ENCODE results near the gene NUDT1.

Gene NUDT1

DNA sequence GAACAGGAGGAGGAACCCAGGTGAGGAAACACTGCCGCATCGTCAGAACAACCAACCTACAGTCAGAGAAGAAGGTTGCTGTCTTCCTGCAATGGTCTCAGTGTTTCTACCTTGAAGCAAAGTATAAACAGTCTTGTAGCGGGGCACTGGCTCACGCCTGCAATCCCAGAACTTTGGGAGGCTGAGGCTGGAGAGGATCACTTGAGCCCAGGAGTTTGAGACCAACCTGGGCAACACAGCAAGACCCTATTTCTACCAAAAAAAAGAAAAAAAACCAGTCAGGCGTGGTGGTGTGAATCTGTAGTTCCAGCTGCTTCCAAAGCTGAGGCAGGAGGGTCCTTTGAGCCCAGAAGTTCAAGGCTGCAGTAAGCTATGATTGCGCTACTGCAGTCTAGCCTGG lies 48.9 kb downstream of the NUDT1 start:
- no peaks in the 10 kb centered on the region for H4K20me1 ChIP-seq (ENCODE audit: insufficient read depth, low read length)
- no peaks in the 10 kb centered on the region for H3K4me1 ChIP-seq (ENCODE audit: insufficient read depth, low read length, severe bottlenecking)
- no peak overlapping the region for H3K4me2 ChIP-seq (ENCODE audit: low read length)
- no peaks in the 10 kb centered on the region for H3F3A ChIP-seq (ENCODE audit: insufficient read depth, low read length)
- H3K36me3 ChIP-seq (ENCODE audit: insufficient read depth, low read length), result no peaks in the 10 kb centered on the region; the same call in 1 of the 2 replicates
- H3K9me2 ChIP-seq (ENCODE audit: low read depth, low read length), result no peaks in the 10 kb centered on the region
- no peaks in the 10 kb centered on the region for H3K9me3 ChIP-seq (ENCODE audit: low read length)
- H3K27me3 ChIP-seq (ENCODE audit: insufficient read depth, low read length), result no peaks in the 10 kb centered on the region; the same call in 1 of the 2 replicates
- TF ChIP-seq CTCF (IDR thresholded peaks at IDR 0.05; ENCODE audit: low read length) (no peak), EZH2 (IDR thresholded peaks at IDR 0.05; ENCODE audit: borderline replicate concordance, low read length) (no peak)
- H3K9ac ChIP-seq (ENCODE audit: low read length), result no peak overlapping the region
- H3K79me2 ChIP-seq (ENCODE audit: insufficient read depth, low read length), result no peaks in the 10 kb centered on the region
- no peak overlapping the region for H3K27ac ChIP-seq (ENCODE audit: low read depth, low read length, poor library complexity, severe bottlenecking)
- H3K4me3 ChIP-seq (ENCODE audit: low read depth, low read length, poor library complexity, severe bottlenecking), result no peak overlapping the region
- H2AFZ ChIP-seq (ENCODE audit: low read length), result no peak overlapping the region

- Histone ChIP-seq H4K20me1 (ENCODE audit: insufficient read depth, low read length) (no peaks in the 10 kb centered on the region), H3K4me1 (ENCODE audit: insufficient read depth, low read length, severe bottlenecking) (peaks cover 12% of the 10 kb centered on the region), H3K4me2 (ENCODE audit: low read length) (no peak overlapping the region), H3K27ac (ENCODE audit: low read depth, low read length, poor library complexity, severe bottlenecking) (no peak overlapping the region), H3K4me3 (ENCODE audit: low read depth, low read length, poor library complexity, severe bottlenecking) (no peak overlapping the region), H2AFZ (ENCODE audit: low read length) (no peak overlapping the region), H3K9ac (ENCODE audit: low read length) (no peak overlapping the region), H3K27me3 (ENCODE audit: insufficient read depth, low read length) (no peaks in the 10 kb centered on the region; the same call in 1 of the 2 replicates), H3K9me2 (ENCODE audit: low read depth, low read length) (no peaks in the 10 kb centered on the region), H3F3A (ENCODE audit: insufficient read depth, low read length) (no peaks in the 10 kb centered on the region), H3K36me3 (ENCODE audit: insufficient read depth, low read length) (no peaks in the 10 kb centered on the region), H3K79me2 (ENCODE audit: insufficient read depth, low read length) (no peaks in the 10 kb centered on the region), H3K9me3 (ENCODE audit: low read length) (no peaks in the 10 kb centered on the region)
- TF ChIP-seq CTCF (IDR thresholded peaks at IDR 0.05; ENCODE audit: low read length) (no peak), EZH2 (IDR thresholded peaks at IDR 0.05; ENCODE audit: borderline replicate concordance, low read length) (no peak)
Measured at GRCh38 chr7:2295936-2296620, 54.1 kb downstream of the NUDT1 start.

- Histone ChIP-seq H4K20me1 (ENCODE audit: insufficient read depth, low read length) (no peaks in the 10 kb centered on the region), H2AFZ (ENCODE audit: low read length) (no peak overlapping the region), H3K4me1 (ENCODE audit: insufficient read depth, low read length, severe bottlenecking) (peaks cover 12% of the 10 kb centered on the region), H3F3A (ENCODE audit: insufficient read depth, low read length) (no peaks in the 10 kb centered on the region), H3K4me2 (ENCODE audit: low read length) (no peak overlapping the region), H3K9me2 (ENCODE audit: low read depth, low read length) (no peaks in the 10 kb centered on the region), H3K36me3 (ENCODE audit: insufficient read depth, low read length) (no peaks in the 10 kb centered on the region; the same call in 1 of the 2 replicates), H3K27ac (ENCODE audit: low read depth, low read length, poor library complexity, severe bottlenecking) (no peak overlapping the region), H3K79me2 (ENCODE audit: insufficient read depth, low read length) (no peaks in the 10 kb centered on the region), H3K9me3 (ENCODE audit: low read length) (no peaks in the 10 kb centered on the region), H3K4me3 (ENCODE audit: low read depth, low read length, poor library complexity, severe bottlenecking) (no peak overlapping the region), H3K27me3 (ENCODE audit: insufficient read depth, low read length) (no peaks in the 10 kb centered on the region; the same call in 1 of the 2 replicates), H3K9ac (ENCODE audit: low read length) (no peak overlapping the region)
- TF ChIP-seq EZH2 (IDR thresholded peaks at IDR 0.05; ENCODE audit: borderline replicate concordance, low read length), result no peak
- no peak for TF ChIP-seq CTCF (IDR thresholded peaks at IDR 0.05; ENCODE audit: low read length)
Measured at GRCh38 chr7:2296832-2297231, 54.8 kb downstream of the NUDT1 start.
